AG08396 (cell line): ENCODE results near the gene LMX1A.

Experiments used
- DNase-seq: peaks from one replicate; pipeline ENCODE4 v3.0.0; 2012; ENCODE audit warnings: low spot score, mixed read lengths

The LMX1A gene

GRCh38 chr1:165325460-165326203 is 30.9 kb downstream of the LMX1A start:
- DNase-seq, result no peak

- DNase-seq, result no peak
These were observed 32.5 kb downstream of the LMX1A start for GRCh38 chr1:165324050-165324449.

- DNase-seq, result no peak
These were observed 38.9 kb downstream of the LMX1A start for GRCh38 chr1:165317612-165318011.

GRCh38 chr1:165316153-165316772 is 40.3 kb downstream of the LMX1A start:
- DNase-seq, result no peak

GRCh38 chr1:165315481-165315880 is 41.0 kb downstream of the LMX1A start:
- DNase-seq, result no peak

- DNase-seq, result no peak
These were observed 42.6 kb downstream of the LMX1A start for GRCh38 chr1:165313903-165314302.

- no peak for DNase-seq
These were observed 43.9 kb downstream of the LMX1A start for GRCh38 chr1:165312591-165312990.

GRCh38 chr1:165306543-165307434 is 49.7 kb downstream of the LMX1A start:
- no peak for DNase-seq

- no peak for DNase-seq
These were observed 53.1 kb downstream of the LMX1A start for GRCh38 chr1:165303386-165303785.

- DNase-seq, result no peak
These were observed 56.1 kb downstream of the LMX1A start for GRCh38 chr1:165300400-165300903.

- no peak for DNase-seq
These were observed 58.2 kb downstream of the LMX1A start for GRCh38 chr1:165298203-165298820.

GRCh38 chr1:165296205-165296604 is 60.3 kb downstream of the LMX1A start:
- no peak for DNase-seq

- no peak for DNase-seq
These were observed 66.4 kb downstream of the LMX1A start for GRCh38 chr1:165290148-165290547.

- no peak for DNase-seq
These were observed 67.0 kb downstream of the LMX1A start for GRCh38 chr1:165289556-165289955.

- no peak for DNase-seq
These were observed 68.0 kb downstream of the LMX1A start for GRCh38 chr1:165288350-165289120.

GRCh38 chr1:165287781-165288180 is 68.7 kb downstream of the LMX1A start:
- DNase-seq, result no peak

GRCh38 chr1:165287329-165287728 is 69.2 kb downstream of the LMX1A start:
- DNase-seq, result no peak

GRCh38 chr1:165284454-165284853 is 72.1 kb downstream of the LMX1A start:
- DNase-seq, result no peak

- DNase-seq, result no peak
These were observed 75.2 kb downstream of the LMX1A start for GRCh38 chr1:165281207-165281901.

- no peak for DNase-seq
These were observed 76.6 kb downstream of the LMX1A start for GRCh38 chr1:165279882-165280281.

GRCh38 chr1:165276314-165276713 is 80.2 kb downstream of the LMX1A start:
- DNase-seq, result no peak
